ENCODE results near the gene SULT1A2.
"Not testable (repeated sequence)": the region's sequence is repeated elsewhere in the genome, so short reads cannot be mapped to it uniquely, and the experiment has no call there.

SULT1A2 gene

GRCh38 chr16:28558456-28558855 lies 38.4 kb downstream of the SULT1A2 start:
- no peak for DNase-seq (ENCODE audit: low read depth in 2 of 2)

GRCh38 chr16:28556914-28557320 lies 39.9 kb downstream of the SULT1A2 start:
- no peak for DNase-seq (ENCODE audit: low read depth in 2 of 2)

- no peak for DNase-seq (ENCODE audit: low read depth in 2 of 2)
Observed at GRCh38 chr16:28555561-28555960, 41.3 kb downstream of the SULT1A2 start.

DNA sequence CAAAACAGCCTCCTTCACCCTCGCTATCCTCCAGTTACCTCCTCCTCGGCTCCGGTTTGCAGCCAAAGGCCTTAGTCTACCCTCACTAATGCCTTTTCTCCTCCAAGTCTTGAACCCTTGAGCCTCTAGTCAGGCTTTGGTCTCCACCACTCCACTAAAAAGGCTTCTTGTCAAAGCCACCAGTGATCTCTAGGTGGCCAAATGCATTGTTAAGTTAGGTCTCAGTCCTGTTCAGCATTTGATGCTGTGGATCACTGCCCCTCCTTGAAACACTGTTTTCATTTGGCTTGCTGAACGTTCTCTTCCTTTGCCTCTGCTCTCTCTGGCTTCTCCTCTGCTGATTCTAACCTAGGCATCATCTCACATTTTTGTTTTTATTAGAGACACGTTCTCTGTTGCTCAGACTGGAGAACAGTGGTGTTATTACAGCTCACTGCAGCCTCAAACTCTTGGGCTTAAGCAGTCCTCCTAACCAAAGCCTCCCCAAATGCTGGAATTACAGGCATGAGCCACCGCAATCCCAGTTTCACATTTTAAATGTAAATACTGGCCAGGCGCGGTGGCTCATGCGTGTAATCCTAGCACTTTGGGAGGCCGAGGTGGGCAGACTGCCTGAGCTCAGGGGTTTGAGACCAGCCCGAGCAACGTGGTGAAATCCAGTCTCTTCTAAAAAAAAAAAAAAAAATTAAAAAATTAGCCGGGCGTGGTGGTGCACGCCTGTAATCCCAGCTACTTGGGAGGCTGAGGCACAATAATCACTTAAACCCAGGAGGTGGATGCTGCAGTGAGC lies 42.0 kb downstream of the SULT1A2 start:
- no peak for DNase-seq (ENCODE audit: low read depth in 2 of 2)

GRCh38 chr16:28553776-28554633 lies 42.8 kb downstream of the SULT1A2 start, which contains the start of gene SGF29:
TSS of gene SGF29 (plus strand) at chr16:28553920. CDS start at chr16:28581070, 27,150 bp downstream.
- DNase-seq (ENCODE audit: low read depth in 2 of 2): peak; percentile 84 to 85

DNA sequence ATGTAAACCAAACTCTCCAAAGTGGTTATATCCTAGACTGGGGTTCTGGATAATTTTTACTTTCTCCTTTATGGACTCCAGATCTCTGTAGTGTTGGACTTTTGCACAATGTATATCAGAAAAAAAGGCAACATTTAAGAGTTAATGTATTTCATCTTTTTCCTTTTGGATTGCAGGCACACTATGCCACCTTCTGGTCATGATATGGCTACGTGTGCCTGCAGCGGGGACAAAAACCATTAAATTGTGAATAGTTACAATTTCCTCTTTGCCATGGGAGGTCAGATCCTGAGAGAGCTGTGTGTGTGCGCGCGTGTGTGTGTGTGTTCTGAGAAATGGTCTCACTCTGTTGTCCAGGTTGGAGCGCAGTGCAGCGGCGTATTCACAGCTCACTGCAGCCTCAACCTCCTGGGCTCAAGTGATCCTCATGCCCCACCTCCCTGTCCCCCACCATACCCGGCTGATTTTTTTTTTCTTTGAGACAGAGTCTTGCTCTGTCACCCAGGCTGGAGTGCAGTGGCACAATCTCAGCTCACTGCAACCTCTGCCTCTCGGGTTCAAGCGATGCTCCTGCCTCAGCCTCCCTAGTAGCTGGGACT lies 47.5 kb downstream of the SULT1A2 start:
- DNase-seq (ENCODE audit: low read depth in 2 of 2): no peak

GRCh38 chr16:28548306-28548802 lies 48.5 kb downstream of the SULT1A2 start:
- no peak for DNase-seq (ENCODE audit: low read depth in 2 of 2)

GRCh38 chr16:28546626-28547025 lies 50.2 kb downstream of the SULT1A2 start:
- no peak for DNase-seq (ENCODE audit: low read depth in 2 of 2)

DNA sequence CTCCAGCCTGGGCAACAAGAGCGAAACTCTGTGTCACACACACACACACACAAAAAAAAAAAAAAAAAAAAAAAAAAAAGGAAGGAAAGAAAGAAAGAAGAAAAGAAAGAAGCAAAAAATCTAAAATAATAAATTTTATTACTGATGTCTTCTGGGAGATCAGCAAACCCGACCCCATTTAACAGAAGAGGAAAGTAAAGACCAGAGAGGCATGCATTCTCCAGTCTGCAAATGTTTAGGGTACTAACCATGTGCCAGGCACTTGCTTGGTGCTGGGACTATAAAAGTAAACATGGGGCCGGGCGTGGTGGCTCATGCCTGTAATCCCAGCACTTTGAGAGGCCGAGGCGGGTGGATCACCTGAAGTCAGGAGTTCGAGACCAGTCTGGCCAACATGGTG lies 50.9 kb downstream of the SULT1A2 start:
- DNase-seq (ENCODE audit: low read depth in 2 of 2): not testable (repeated sequence)

GRCh38 chr16:28544998-28545397 lies 51.9 kb downstream of the SULT1A2 start:
- no peak for DNase-seq (ENCODE audit: low read depth in 2 of 2)

DNA sequence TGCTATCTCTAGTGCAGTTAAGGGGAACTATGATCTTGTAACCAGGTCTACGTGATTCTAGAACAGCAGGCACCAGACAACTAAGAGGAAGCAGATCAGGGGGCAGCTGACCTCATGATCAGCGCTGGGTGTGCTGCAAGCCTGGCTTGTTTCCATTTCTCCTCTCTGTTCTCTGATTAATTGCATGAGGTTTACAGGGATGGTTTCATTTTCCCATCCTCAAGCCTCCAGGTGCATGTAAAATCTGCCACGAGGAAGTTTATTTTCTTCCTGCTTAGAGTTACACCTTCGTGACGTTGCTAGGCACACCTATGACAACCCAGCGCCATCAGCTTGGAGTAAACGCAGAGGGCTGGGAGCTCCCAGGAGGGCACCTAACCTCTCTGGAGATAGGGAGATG lies 53.8 kb downstream of the SULT1A2 start:
- no peak for DNase-seq (ENCODE audit: low read depth in 2 of 2)

- no peak for DNase-seq (ENCODE audit: low read depth in 2 of 2)
Observed at GRCh38 chr16:28542646-28543045, 54.2 kb downstream of the SULT1A2 start.
